ENCODE results near the gene CRIM1.
A peak's percentile ranks its signal among the peaks of the same experiment; 100 is the strongest.
"Not testable (repeated sequence)": the region's sequence is repeated elsewhere in the genome, so short reads cannot be mapped to it uniquely, and the experiment has no call there.

CRIM1 gene

GRCh38 chr2:36355151-36355889, at the start of gene CRIM1:
CRIM1 (plus strand) TSS chr2:36355778; CDS start chr2:36356293, 515 bp downstream.
- DNase-seq (ENCODE audit: low spot score), result peak; percentile 98

GRCh38 chr2:36307441-36307840, 48.1 kb upstream of the CRIM1 start:
- DNase-seq (ENCODE audit: low spot score), result no peak

GRCh38 chr2:36310444-36310843, 45.1 kb upstream of the CRIM1 start:
- not testable (repeated sequence) for DNase-seq (ENCODE audit: low spot score)

GRCh38 chr2:36318547-36318946, 37.0 kb upstream of the CRIM1 start:
- DNase-seq (ENCODE audit: low spot score), result no peak

GRCh38 chr2:36322108-36322507, 33.5 kb upstream of the CRIM1 start:
- peak; percentile 48 for DNase-seq (ENCODE audit: low spot score)

GRCh38 chr2:36326286-36326685, 29.3 kb upstream of the CRIM1 start:
- DNase-seq (ENCODE audit: low spot score), result no peak

- DNase-seq (ENCODE audit: low spot score), result peak; percentile 45
These were observed 26.3 kb upstream of the CRIM1 start for GRCh38 chr2:36329251-36329650.

- peak; percentile 57 for DNase-seq (ENCODE audit: low spot score)
These were observed 25.7 kb upstream of the CRIM1 start for GRCh38 chr2:36329746-36330472.

- DNase-seq (ENCODE audit: low spot score), result no peak
These were observed 24.8 kb upstream of the CRIM1 start for GRCh38 chr2:36330473-36331395.

GRCh38 chr2:36333350-36334012, 22.1 kb upstream of the CRIM1 start:
- DNase-seq (ENCODE audit: low spot score), result no peak

- DNase-seq (ENCODE audit: low spot score), result no peak
These were observed 20.0 kb upstream of the CRIM1 start for GRCh38 chr2:36335597-36335996.

GRCh38 chr2:36336321-36336720, 19.3 kb upstream of the CRIM1 start:
- DNase-seq (ENCODE audit: low spot score), result no peak

GRCh38 chr2:36337354-36337753, 18.2 kb upstream of the CRIM1 start:
- DNase-seq (ENCODE audit: low spot score), result no peak

- DNase-seq (ENCODE audit: low spot score), result no peak
These were observed 17.3 kb upstream of the CRIM1 start for GRCh38 chr2:36338124-36338826.

GRCh38 chr2:36338827-36339145, 16.8 kb upstream of the CRIM1 start:
- DNase-seq (ENCODE audit: low spot score), result peak; percentile 70

GRCh38 chr2:36339607-36340218, 15.9 kb upstream of the CRIM1 start:
- peak; percentile 56 for DNase-seq (ENCODE audit: low spot score)

GRCh38 chr2:36343606-36344005, 12.0 kb upstream of the CRIM1 start:
- DNase-seq (ENCODE audit: low spot score), result no peak

GRCh38 chr2:36348721-36349120, 6.9 kb upstream of the CRIM1 start:
- no peak for DNase-seq (ENCODE audit: low spot score)

- DNase-seq (ENCODE audit: low spot score), result no peak
These were observed 4.3 kb upstream of the CRIM1 start for GRCh38 chr2:36351291-36351690.

- peak; percentile 48 for DNase-seq (ENCODE audit: low spot score)
These were observed 3.7 kb upstream of the CRIM1 start for GRCh38 chr2:36351736-36352349.
